DOHH2 (cell line): ENCODE results near the gene RAD54L.
A peak's percentile ranks its signal among the peaks of the same experiment; 100 is the strongest.
"Not testable (repeated sequence)": the region's sequence is repeated elsewhere in the genome, so short reads cannot be mapped to it uniquely, and the experiment has no call there.

Experiments used
- H3F3A ChIP-seq: fragments of 200-600 bp; sonication (generic), shearing (Covaris generic); 2 replicates; pipeline ENCODE4 v1.6.0; 2016; ENCODE audit warnings: antibody characterized with exemption, mild to moderate bottlenecking; ENCODE audit not compliant: control insufficient read depth, insufficient read depth
- H3K27ac ChIP-seq: fragments of 200-600 bp; sonication (generic); 2 replicates; pipeline ENCODE4 v1.5.1; 2014; ENCODE audit warnings: low read depth, mild to moderate bottlenecking, low read length, moderate library complexity
- H3K27me3 ChIP-seq: fragments of 200-600 bp; sonication (generic); 2 replicates; pipeline ENCODE4 v1.6.1; 2014; ENCODE audit warnings: mild to moderate bottlenecking, low read length, mixed read lengths; ENCODE audit not compliant: control insufficient read depth
- H3K36me3 ChIP-seq: fragments of 200-600 bp; sonication (generic); 2 replicates; pipeline ENCODE4 v1.6.1; 2014; ENCODE audit warnings: mild to moderate bottlenecking, low read length, moderate library complexity, mixed read lengths; ENCODE audit not compliant: control insufficient read depth
- H3K4me1 ChIP-seq: fragments of 200-600 bp; sonication (generic); 2 replicates; pipeline ENCODE4 v1.6.1; 2014; ENCODE audit warnings: mild to moderate bottlenecking, low read length, mixed read lengths; ENCODE audit not compliant: control insufficient read depth
- H3K4me2 ChIP-seq: fragments of 200-600 bp; sonication (generic); 2 replicates; pipeline ENCODE4 v1.6.0; 2014; ENCODE audit warnings: mild to moderate bottlenecking, low read length, moderate library complexity
- H3K4me3 ChIP-seq: fragments of 200-600 bp; sonication (generic); 2 replicates; pipeline ENCODE4 v1.5.1; 2014; ENCODE audit warnings: mild to moderate bottlenecking, low read length, mixed read lengths
- H3K79me2 ChIP-seq: fragments of 200-600 bp; sonication (generic); 2 replicates; pipeline ENCODE4 v1.6.1; 2014; ENCODE audit warnings: mild to moderate bottlenecking, low read length, mixed read lengths; ENCODE audit not compliant: control insufficient read depth
- H3K9me2 ChIP-seq: fragments of 200-600 bp; sonication (generic); replicated peaks from 2 replicates; pipeline ENCODE4 v1.6.1; 2014; ENCODE audit warnings: mild to moderate bottlenecking, low read length, mixed read lengths; ENCODE audit not compliant: control insufficient read depth
- H3K9me3 ChIP-seq: fragments of 200-600 bp; sonication (generic); 2 replicates; pipeline ENCODE4 v1.6.1; 2014; ENCODE audit warnings: antibody characterized with exemption, low read length, mixed read lengths; ENCODE audit not compliant: control insufficient read depth, insufficient read depth
- H4K20me1 ChIP-seq: fragments of 200-600 bp; sonication (generic); 2 replicates; pipeline ENCODE4 v1.6.0; 2014; ENCODE audit warnings: low read depth, mild to moderate bottlenecking, antibody characterized with exemption, low read length, moderate library complexity; ENCODE audit not compliant: control insufficient read depth, insufficient read depth
- EZH2phosphoT487 ChIP-seq: fragments of 200-600 bp; sonication (generic); IDR thresholded peaks from 2 replicates; pipeline ENCODE4 v1.6.1; 2017; ENCODE audit warnings: borderline replicate concordance, mild to moderate bottlenecking, antibody characterized with exemption, low read length, moderate library complexity, mixed read lengths
- TF ChIP-seq, protein P1 (sequence below): fragments of 200-600 bp; sonication (generic); IDR thresholded peaks from one replicate; pipeline ENCODE4 v1.5.1; 2014; ENCODE audit warnings: antibody characterized with exemption, mild to moderate bottlenecking, low read depth, low read length; ENCODE audit not compliant: poor library complexity, severe bottlenecking

The RAD54L gene

DNA sequence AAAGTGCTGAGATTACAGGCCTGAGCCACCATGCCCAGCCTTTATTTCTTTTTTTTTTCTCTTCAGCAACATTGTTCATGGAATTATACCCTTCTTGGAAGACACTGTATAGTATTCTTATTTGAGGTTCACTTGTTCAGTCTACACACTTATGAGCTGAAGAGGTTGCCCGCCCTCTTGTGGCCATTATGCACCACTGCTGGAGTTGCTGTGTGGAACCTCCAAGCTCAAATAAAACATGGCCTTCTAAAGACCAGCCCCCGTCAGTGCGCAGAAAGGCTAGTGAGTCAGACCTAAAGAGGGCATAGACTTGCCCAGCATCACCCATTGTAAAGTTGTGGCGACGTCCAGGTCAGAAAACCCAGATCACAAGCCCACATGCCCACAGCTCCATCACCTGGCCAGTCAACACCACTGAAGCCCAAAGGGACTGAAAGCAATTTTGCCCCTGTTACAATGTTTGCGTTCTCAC is 24.1 kb upstream of the RAD54L start:
- Histone ChIP-seq H3K4me3 (no peak overlapping the region), H3K4me1 (peaks cover 14% of the 10 kb centered on the region), H3K9me3 (no peaks in the 10 kb centered on the region), H4K20me1 (no peaks in the 10 kb centered on the region), H3K9me2 (no peaks in the 10 kb centered on the region), H3K79me2 (no peaks in the 10 kb centered on the region), H3F3A (no peaks in the 10 kb centered on the region), H3K36me3 (no peaks in the 10 kb centered on the region), H3K4me2 (peak overlapping the region; percentile 41), H3K27ac (no peak overlapping the region), H3K27me3 (peaks cover 2% of the 10 kb centered on the region; the same call in 1 of the 2 replicates)
- TF ChIP-seq, protein P1, sequence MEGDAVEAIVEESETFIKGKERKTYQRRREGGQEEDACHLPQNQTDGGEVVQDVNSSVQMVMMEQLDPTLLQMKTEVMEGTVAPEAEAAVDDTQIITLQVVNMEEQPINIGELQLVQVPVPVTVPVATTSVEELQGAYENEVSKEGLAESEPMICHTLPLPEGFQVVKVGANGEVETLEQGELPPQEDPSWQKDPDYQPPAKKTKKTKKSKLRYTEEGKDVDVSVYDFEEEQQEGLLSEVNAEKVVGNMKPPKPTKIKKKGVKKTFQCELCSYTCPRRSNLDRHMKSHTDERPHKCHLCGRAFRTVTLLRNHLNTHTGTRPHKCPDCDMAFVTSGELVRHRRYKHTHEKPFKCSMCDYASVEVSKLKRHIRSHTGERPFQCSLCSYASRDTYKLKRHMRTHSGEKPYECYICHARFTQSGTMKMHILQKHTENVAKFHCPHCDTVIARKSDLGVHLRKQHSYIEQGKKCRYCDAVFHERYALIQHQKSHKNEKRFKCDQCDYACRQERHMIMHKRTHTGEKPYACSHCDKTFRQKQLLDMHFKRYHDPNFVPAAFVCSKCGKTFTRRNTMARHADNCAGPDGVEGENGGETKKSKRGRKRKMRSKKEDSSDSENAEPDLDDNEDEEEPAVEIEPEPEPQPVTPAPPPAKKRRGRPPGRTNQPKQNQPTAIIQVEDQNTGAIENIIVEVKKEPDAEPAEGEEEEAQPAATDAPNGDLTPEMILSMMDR: peak; percentile 98
- TF ChIP-seq EZH2phosphoT487: no peak

DNA sequence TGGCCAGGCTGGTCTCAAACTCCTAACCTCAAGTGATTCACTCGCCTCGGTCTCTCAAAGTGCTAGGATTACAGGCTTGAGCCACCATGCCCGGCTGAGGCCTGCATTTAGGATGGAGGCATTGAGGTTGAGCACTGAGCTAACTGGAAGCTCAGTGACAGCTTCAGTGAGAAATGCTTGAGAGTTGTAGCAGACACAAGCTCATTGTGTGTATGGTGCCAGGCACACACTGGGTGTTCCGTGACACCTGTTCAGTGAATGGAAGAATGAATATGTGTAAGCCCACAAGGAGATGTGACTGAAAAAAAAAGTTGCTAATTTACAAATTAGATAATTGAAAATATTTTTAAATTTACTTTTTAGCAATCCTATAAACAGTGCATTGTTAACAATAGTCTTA is 22.6 kb upstream of the RAD54L start:
- no peaks in the 10 kb centered on the region for H3K36me3 ChIP-seq
- H3K27me3 ChIP-seq: no peaks in the 10 kb centered on the region
- H3K9me3 ChIP-seq: no peaks in the 10 kb centered on the region
- TF ChIP-seq EZH2phosphoT487: no peak
- TF ChIP-seq, protein P1: no peak
- H3K4me1 ChIP-seq: peaks cover 14% of the 10 kb centered on the region
- no peaks in the 10 kb centered on the region for H3K79me2 ChIP-seq
- H3K27ac ChIP-seq: no peak overlapping the region
- H3K4me3 ChIP-seq: no peak overlapping the region
- no peak overlapping the region for H3K4me2 ChIP-seq
- H3F3A ChIP-seq: no peaks in the 10 kb centered on the region
- H4K20me1 ChIP-seq: no peaks in the 10 kb centered on the region
- H3K9me2 ChIP-seq: no peaks in the 10 kb centered on the region

DNA sequence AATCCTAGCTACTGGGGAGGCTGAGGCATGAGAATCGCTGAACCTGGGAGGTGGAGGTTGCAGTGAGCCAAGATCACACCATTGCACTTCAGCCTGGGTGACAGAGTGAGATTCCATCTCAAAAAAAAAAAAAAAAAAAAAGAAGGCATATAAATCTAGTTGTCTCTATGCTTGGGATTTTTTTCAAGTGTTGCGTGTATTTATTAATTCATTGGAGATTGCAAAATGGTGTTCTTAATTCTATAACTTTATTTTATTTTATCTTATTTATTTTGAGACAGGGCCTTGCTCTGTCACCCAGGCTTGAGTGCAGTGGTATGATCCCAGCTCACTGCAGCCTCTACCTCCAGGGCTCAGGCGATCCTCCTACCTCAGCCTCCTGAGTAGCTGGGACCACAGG is 16.3 kb upstream of the RAD54L start:
- H3F3A ChIP-seq, H3K79me2 ChIP-seq, H3K4me2 ChIP-seq, H3K27ac ChIP-seq, H3K27me3 ChIP-seq, H3K36me3 ChIP-seq, H4K20me1 ChIP-seq, H3K9me3 ChIP-seq, H3K4me3 ChIP-seq, H3K9me2 ChIP-seq, H3K4me1 ChIP-seq: not testable (repeated sequence)

DNA sequence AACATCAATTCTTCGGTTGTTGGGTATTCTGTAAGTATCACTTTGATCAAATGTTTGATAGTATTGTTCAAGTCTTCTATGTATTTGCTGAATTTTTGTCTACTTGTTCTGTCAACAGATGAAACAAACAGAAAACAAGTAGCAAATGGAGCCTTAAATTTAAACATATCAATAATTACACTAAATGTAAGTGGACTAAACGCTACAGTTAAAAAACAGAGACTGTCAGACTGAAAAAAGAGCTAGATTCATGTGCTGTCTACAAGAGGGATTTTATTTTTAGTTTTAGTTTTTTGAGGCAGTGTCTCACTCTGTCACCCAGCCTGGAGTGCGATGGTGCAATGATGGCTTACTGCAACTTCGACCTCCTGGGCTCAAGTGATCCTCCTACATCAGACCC is 10.7 kb upstream of the RAD54L start:
- no peak for TF ChIP-seq EZH2phosphoT487
- TF ChIP-seq, protein P1: no peak
- Histone ChIP-seq H3K4me2 (no peak overlapping the region), H3K4me1 (no peaks in the 10 kb centered on the region), H3K9me3 (peaks cover 9% of the 10 kb centered on the region), H3K4me3 (no peak overlapping the region), H3K9me2 (no peaks in the 10 kb centered on the region), H3F3A (no peaks in the 10 kb centered on the region), H3K36me3 (no peaks in the 10 kb centered on the region), H3K27me3 (peaks cover 5% of the 10 kb centered on the region; the same call in 1 of the 2 replicates), H3K27ac (no peak overlapping the region), H4K20me1 (no peaks in the 10 kb centered on the region), H3K79me2 (no peaks in the 10 kb centered on the region)

DNA sequence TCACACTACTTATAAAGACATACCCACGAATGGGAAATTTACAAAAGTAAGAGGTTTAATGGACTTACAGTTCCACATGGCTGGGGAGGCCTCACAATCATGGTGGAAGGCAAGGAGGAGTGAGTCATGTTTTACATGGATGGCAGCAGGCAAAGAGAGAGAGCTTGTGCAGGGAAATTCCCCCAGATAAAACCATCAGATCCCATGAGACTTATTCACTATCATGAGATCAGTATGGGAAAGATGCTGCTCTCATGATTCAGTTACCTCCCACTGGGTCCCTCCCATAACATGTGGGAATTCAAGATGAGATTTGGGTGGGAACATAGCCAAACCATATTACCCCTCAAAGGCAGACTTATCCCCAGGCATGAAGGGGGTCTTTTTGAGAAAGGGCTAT is 8.7 kb upstream of the RAD54L start:
- not testable (repeated sequence) for H3K4me2 ChIP-seq, H3K79me2 ChIP-seq, H3K36me3 ChIP-seq, H3K9me2 ChIP-seq, H4K20me1 ChIP-seq, H3F3A ChIP-seq, H3K4me3 ChIP-seq, H3K9me3 ChIP-seq, H3K27me3 ChIP-seq, H3K4me1 ChIP-seq, H3K27ac ChIP-seq

DNA sequence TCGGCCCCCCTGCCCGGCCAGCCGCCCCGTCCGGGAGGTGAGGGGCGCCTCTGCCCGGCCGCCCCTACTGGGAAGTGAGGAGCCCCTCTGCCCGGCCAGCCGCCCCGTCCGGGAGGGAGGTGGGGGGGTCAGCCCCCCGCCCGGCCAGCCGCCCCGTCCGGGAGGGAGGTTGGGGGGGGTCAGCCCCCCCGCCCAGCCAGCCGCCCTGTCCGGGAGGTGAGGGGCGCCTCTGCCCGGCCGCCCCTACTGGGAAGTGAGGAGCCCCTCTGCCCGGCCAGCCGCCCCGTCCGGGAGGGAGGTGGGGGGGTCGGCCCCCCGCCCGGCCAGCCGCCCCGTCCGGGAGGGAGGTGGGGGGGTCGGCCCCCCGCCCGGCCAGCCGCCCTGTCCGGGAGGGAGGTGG is 5.8 kb upstream of the RAD54L start:
- H3K79me2 ChIP-seq, H3K4me3 ChIP-seq, H3K9me3 ChIP-seq, H3K9me2 ChIP-seq, H3F3A ChIP-seq, H3K4me2 ChIP-seq, H3K27ac ChIP-seq, H3K36me3 ChIP-seq, H4K20me1 ChIP-seq, H3K27me3 ChIP-seq: not testable (repeated sequence)
- H3K4me1 ChIP-seq: peaks cover 13% of the 10 kb centered on the region
